ENCODE measurements around the gene TMEM37.

The TMEM37 gene

GRCh38 chr2:119474371-119475224, 42.9 kb downstream of the TMEM37 start:
- no peak overlapping the region for H3K4me3 ChIP-seq (replicated peaks; ENCODE audit: low read depth, low read length)
- DNase-seq (ENCODE audit: low read depth): no peak
- TF ChIP-seq CTCF (IDR thresholded peaks at IDR 0.05; ENCODE audit: low read length, missing control alignments): no peak

GRCh38 chr2:119475225-119475856, 43.7 kb downstream of the TMEM37 start:
- TF ChIP-seq CTCF (IDR thresholded peaks at IDR 0.05; ENCODE audit: low read length, missing control alignments): no peak
- no peak for DNase-seq (ENCODE audit: low read depth)
- no peak overlapping the region for H3K4me3 ChIP-seq (replicated peaks; ENCODE audit: low read depth, low read length)

GRCh38 chr2:119475857-119476244, 44.2 kb downstream of the TMEM37 start:
- no peak overlapping the region for H3K4me3 ChIP-seq (replicated peaks; ENCODE audit: low read depth, low read length)
- DNase-seq (ENCODE audit: low read depth): no peak
- TF ChIP-seq CTCF (IDR thresholded peaks at IDR 0.05; ENCODE audit: low read length, missing control alignments): no peak

GRCh38 chr2:119476301-119477112, 44.9 kb downstream of the TMEM37 start:
- peak; percentile 93 for TF ChIP-seq CTCF (IDR thresholded peaks at IDR 0.05; ENCODE audit: low read length, missing control alignments)
- no peak overlapping the region for H3K4me3 ChIP-seq (replicated peaks; ENCODE audit: low read depth, low read length)
- DNase-seq (ENCODE audit: low read depth): peak; percentile 72

- DNase-seq (ENCODE audit: low read depth): no peak
- H3K4me3 ChIP-seq (replicated peaks; ENCODE audit: low read depth, low read length): no peak overlapping the region
- TF ChIP-seq CTCF (IDR thresholded peaks at IDR 0.05; ENCODE audit: low read length, missing control alignments): no peak
These were observed 45.5 kb downstream of the TMEM37 start for GRCh38 chr2:119477113-119477505.

GRCh38 chr2:119478188-119478977, 46.7 kb downstream of the TMEM37 start:
- DNase-seq (ENCODE audit: low read depth): no peak
- no peak overlapping the region for H3K4me3 ChIP-seq (replicated peaks; ENCODE audit: low read depth, low read length)
- no peak for TF ChIP-seq CTCF (IDR thresholded peaks at IDR 0.05; ENCODE audit: low read length, missing control alignments)
